K562 (cell line): Measurements from ENCODE around the gene NDFIP1.

Source experiments
- CTCF ChIP-seq, 3 experiments: IDR thresholded peaks in 2 of 3; conservative IDR thresholded peaks in 1 of 3; 2 replicates each; pipeline ENCODE4 v1.5.1; 2011 to 2012; ENCODE audit warnings: low read length in 3 of 3, mild to moderate bottlenecking in 3 of 3, control low read depth in 2 of 3, improper control_type of control experiment in 1 of 3, inconsistent platforms in 1 of 3, low read depth in 1 of 3, mixed read lengths in 1 of 3, moderate library complexity in 1 of 3; ENCODE audit not compliant: insufficient read depth in 2 of 3
- DLX4 ChIP-seq: fragments of 250-450 bp; sonication (Bioruptor Pico); IDR thresholded peaks from 2 replicates; pipeline ENCODE4 v1.6.1; 2021; ENCODE audit warnings: mild to moderate bottlenecking
- MAFF ChIP-seq: IDR thresholded peaks from 2 replicates; pipeline ENCODE4 v1.6.1; 2012; ENCODE audit warnings: low read length, improper control_type of control experiment
- MAX ChIP-seq: sonication (generic); formaldehyde crosslinking; IDR thresholded peaks from 2 replicates; pipeline ENCODE4 v1.9.0; 2022; ENCODE audit warnings: mild to moderate bottlenecking, missing genetic modification reagents
- SMAD3 ChIP-seq: fragments of 450-650 bp; formaldehyde crosslinking; conservative IDR thresholded peaks from 2 replicates; pipeline ENCODE4 v1.4.0; 2020; ENCODE audit warnings: mild to moderate bottlenecking
- SUPT5H ChIP-seq: fragments of 450-650 bp; IDR thresholded peaks from 2 replicates; pipeline ENCODE4 v1.6.1; 2016
- TCF7L2 ChIP-seq: fragments of 150-350 bp; IDR thresholded peaks from 2 replicates; pipeline ENCODE4 v1.6.1; 2016; ENCODE audit warnings: low read depth, mild to moderate bottlenecking, low read length, moderate library complexity
- ZMIZ1 ChIP-seq, 2 experiments: fragments of 150-350 bp in 1 of 2; IDR thresholded peaks; 2 replicates each; pipeline ENCODE4 v1.6.1; 2012 to 2016; ENCODE audit warnings: low read depth in 2 of 2, low read length in 2 of 2, mild to moderate bottlenecking in 1 of 2, moderate library complexity in 1 of 2
- ZNF280A ChIP-seq: fragments of 450-650 bp; IDR thresholded peaks from 2 replicates; pipeline ENCODE4 v1.6.1; 2018; ENCODE audit warnings: mild to moderate bottlenecking, low read depth; ENCODE audit not compliant: partially characterized antibody

GRCh38 chr5:142086229-142086628 lies 22.4 kb upstream of the NDFIP1 start:
- TF ChIP-seq CTCF (IDR thresholded peaks at IDR 0.05 in 2 of 3, conservative IDR thresholded peaks at IDR 0.05 in 1 of 3; ENCODE audit: insufficient read depth in 2 of 3, low read depth in 1 of 3, low read length in 3 of 3) (no peak), ZNF280A (no peak), MAX (CRISPR knock-in tag) (no peak), DLX4 (CRISPR knock-in tag) (no peak), SUPT5H (no peak), ZMIZ1 (IDR thresholded peaks at IDR 0.05; ENCODE audit: low read depth in 2 of 2, low read length in 2 of 2) (no peak), MAFF (no peak), SMAD3 (no peak), TCF7L2 (no peak)
